ENCODE measurements around the gene TANC1. TPM values are rescaled to one million over a fixed set of nuclear protein-coding genes. Genes with fewer than 3 reads are reported as not detected.

Gene TANC1
- total RNA-seq, 1 experiment from 2014 or later, result 2.5 TPM

- Histone ChIP-seq H3K23me2 (ENCODE audit: insufficient read length, low read depth, low read length, poor library complexity, severe bottlenecking) (no peaks in the 10 kb centered on the region), H3K79me1 (ENCODE audit: insufficient read depth, low read depth, low read length, poor library complexity, severe bottlenecking) (no peaks in the 10 kb centered on the region), H3K23ac (ENCODE audit: insufficient read length, low read depth, low read length) (no peak overlapping the region), H2AFZ (ENCODE audit: low read length) (no peak overlapping the region), H2BK20ac (ENCODE audit: low read depth, low read length, poor library complexity, severe bottlenecking) (no peak overlapping the region), H2BK120ac (ENCODE audit: low read depth, low read length, poor library complexity, severe bottlenecking) (no peak overlapping the region), H2BK12ac (ENCODE audit: insufficient read length, low read depth, low read length) (no peak overlapping the region), H3K27ac (ENCODE audit: insufficient read length, low read depth, low read length) (no peak overlapping the region), H3K56ac (ENCODE audit: insufficient read length, low read depth, low read length) (no peak overlapping the region), H4K91ac (ENCODE audit: insufficient read length, low read depth, low read length) (no peak overlapping the region), H4K8ac (replicated peaks; ENCODE audit: insufficient read length, low read depth, low read length) (no peak overlapping the region), H3K9ac (ENCODE audit: extremely low read depth, insufficient read length, low read length) (no peak overlapping the region), H3T11ph (ENCODE audit: low read length) (no peak overlapping the region), H3K79me2 (ENCODE audit: insufficient read depth, low read length) (no peaks in the 10 kb centered on the region), H3K9me3 (ENCODE audit: control insufficient read depth, low read depth, low read length) (peaks cover 6% of the 10 kb centered on the region), H3K27me3 (ENCODE audit: insufficient read depth, low read length) (no peaks in the 10 kb centered on the region), H4K5ac (ENCODE audit: insufficient read length, low read depth, low read length) (no peak overlapping the region), H2AK5ac (ENCODE audit: insufficient read length, low read length) (no peak overlapping the region), H2BK15ac (ENCODE audit: low read depth, low read length) (no peak overlapping the region), H2BK5ac (ENCODE audit: insufficient read length, low read length) (no peak overlapping the region), H3K4ac (ENCODE audit: low read depth, low read length) (no peak overlapping the region), H4K20me1 (ENCODE audit: control insufficient read depth, insufficient read depth, insufficient read length) (no peaks in the 10 kb centered on the region), H3K14ac (ENCODE audit: insufficient read depth, low read length) (no peak overlapping the region), H3K4me1 (ENCODE audit: insufficient read depth, low read length) (no peaks in the 10 kb centered on the region), H3K18ac (ENCODE audit: insufficient read length, low read depth, low read length) (no peak overlapping the region), H3K4me2 (ENCODE audit: insufficient read depth, insufficient read length, low read length) (no peak overlapping the region)
- no peak for TF ChIP-seq CTCF (conservative IDR thresholded peaks at IDR 0.05)
- WGBS (ENCODE audit: extremely low coverage, insufficient read length, low lambda C conversion rate), result no CpG with 5 or more reads among the region's 4 CpGs
- Mint-ChIP-seq H3K4me1 (peaks cover 5 to 8% of the 10 kb centered on the region in 2 experiments), H3K9me3 (peaks cover 30 to 32% of the 10 kb centered on the region in 2 experiments), H3K4me3 (no peak overlapping the region), H3K27ac (no peak overlapping the region), H3K27me3 (ENCODE audit: low read depth) (no peaks in the 10 kb centered on the region), H3K36me3 (ENCODE audit: insufficient read depth in 1 of 3, low read depth in 3 of 3) (peaks cover 27 to 42% (median 31%) of the 10 kb centered on the region in 3 experiments)
- no peak for DNase-seq
Measured at GRCh38 chr2:159012142-159012541, 43.7 kb downstream of the TANC1 start.
